SK-N-SH (cell line): Measurements from ENCODE around the gene NR2F1-AS1.

ENCODE experiments used
- EP300 ChIP-seq, 2 experiments: IDR thresholded peaks; 2 replicates each; pipeline versions ENCODE4 v1.4.0 to v1.6.1; 2012; ENCODE audit warnings: borderline replicate concordance in 1 of 2, low read depth in 1 of 2, low read length in 1 of 2
- EZH2phosphoT487 ChIP-seq: fragments of 200-600 bp; sonication (generic); IDR thresholded peaks from 2 replicates; pipeline ENCODE4 v1.6.1; 2017; ENCODE audit warnings: low read depth, mixed run types, mild to moderate bottlenecking, antibody characterized with exemption, moderate library complexity, borderline replicate concordance
- FOXM1 ChIP-seq: IDR thresholded peaks from 2 replicates; pipeline ENCODE4 v1.4.0; 2012; ENCODE audit warnings: low read depth, mild to moderate bottlenecking
- GABPA ChIP-seq: IDR thresholded peaks from 2 replicates; pipeline ENCODE4 v1.4.0; 2012; ENCODE audit warnings: low read depth, mild to moderate bottlenecking
- MXI1 ChIP-seq: IDR thresholded peaks from 2 replicates; pipeline ENCODE4 v1.6.1; 2012; ENCODE audit warnings: mild to moderate bottlenecking, low read depth, low read length, improper control_type of control experiment
- POLR2AphosphoS5 ChIP-seq: IDR thresholded peaks from 2 replicates; pipeline ENCODE4 v1.6.1; 2012; ENCODE audit warnings: low read depth, low read length
- RAD21 ChIP-seq: IDR thresholded peaks from 2 replicates; pipeline ENCODE4 v1.6.1; 2012; ENCODE audit warnings: mild to moderate bottlenecking, low read length
- SMC3 ChIP-seq: IDR thresholded peaks from 2 replicates; pipeline ENCODE4 v1.6.1; 2012; ENCODE audit warnings: low read depth, low read length, improper control_type of control experiment
- TF ChIP-seq, protein P1 (sequence below): fragments of 200-600 bp; sonication (generic); IDR thresholded peaks from 2 replicates; pipeline ENCODE4 v1.6.1; 2017; ENCODE audit warnings: antibody characterized with exemption, mild to moderate bottlenecking, moderate library complexity
- TF ChIP-seq, protein P2 (sequence below): IDR thresholded peaks from 2 replicates; pipeline ENCODE4; 2012

DNA sequence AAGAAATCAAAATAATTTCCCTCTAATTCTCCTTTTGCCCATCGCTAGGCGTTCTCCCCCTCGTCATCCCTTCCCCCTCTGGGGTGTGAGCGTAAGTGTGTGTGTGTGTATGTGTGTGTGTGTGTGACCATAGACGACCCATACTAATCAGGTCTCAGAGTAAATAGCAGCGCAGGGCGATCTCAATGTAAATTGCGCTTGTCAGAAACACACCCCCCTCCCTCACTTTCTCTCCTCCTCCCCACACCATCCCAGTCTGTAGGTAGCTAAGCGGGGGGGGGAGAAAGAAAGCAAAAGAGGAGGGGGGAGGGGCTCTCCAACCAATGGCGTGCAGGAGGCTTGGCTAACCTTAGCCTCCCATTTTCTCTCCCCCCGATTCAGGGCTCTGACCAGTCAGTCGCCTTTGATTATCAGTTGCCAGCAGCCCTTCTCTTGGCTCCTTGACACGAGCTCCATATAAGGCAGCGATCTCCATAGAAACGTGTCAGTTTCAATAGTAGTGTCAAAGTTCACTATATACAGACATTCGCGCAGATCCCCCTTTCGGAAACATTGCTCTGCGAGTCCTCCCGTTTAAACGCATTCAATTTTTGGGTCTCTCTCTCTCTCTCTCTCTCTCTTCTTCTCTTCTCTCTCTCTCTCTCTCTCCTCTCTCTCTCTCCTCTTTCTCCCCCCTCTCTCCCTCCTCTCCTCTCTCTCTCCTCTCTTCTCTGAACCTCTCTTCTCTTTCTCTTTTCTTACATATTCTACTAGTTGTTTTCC, 1.8 kb upstream of the NR2F1-AS1 start, which contains the start of gene NR2F1:
- peak; percentile 73 for TF ChIP-seq POLR2AphosphoS5
- TF ChIP-seq, protein P1, sequence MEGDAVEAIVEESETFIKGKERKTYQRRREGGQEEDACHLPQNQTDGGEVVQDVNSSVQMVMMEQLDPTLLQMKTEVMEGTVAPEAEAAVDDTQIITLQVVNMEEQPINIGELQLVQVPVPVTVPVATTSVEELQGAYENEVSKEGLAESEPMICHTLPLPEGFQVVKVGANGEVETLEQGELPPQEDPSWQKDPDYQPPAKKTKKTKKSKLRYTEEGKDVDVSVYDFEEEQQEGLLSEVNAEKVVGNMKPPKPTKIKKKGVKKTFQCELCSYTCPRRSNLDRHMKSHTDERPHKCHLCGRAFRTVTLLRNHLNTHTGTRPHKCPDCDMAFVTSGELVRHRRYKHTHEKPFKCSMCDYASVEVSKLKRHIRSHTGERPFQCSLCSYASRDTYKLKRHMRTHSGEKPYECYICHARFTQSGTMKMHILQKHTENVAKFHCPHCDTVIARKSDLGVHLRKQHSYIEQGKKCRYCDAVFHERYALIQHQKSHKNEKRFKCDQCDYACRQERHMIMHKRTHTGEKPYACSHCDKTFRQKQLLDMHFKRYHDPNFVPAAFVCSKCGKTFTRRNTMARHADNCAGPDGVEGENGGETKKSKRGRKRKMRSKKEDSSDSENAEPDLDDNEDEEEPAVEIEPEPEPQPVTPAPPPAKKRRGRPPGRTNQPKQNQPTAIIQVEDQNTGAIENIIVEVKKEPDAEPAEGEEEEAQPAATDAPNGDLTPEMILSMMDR = peak; percentile 27; the same call in 1 of the 2 replicates
- TF ChIP-seq RAD21 = no peak; the same call in 1 of the 2 replicates
- TF ChIP-seq, protein P2, sequence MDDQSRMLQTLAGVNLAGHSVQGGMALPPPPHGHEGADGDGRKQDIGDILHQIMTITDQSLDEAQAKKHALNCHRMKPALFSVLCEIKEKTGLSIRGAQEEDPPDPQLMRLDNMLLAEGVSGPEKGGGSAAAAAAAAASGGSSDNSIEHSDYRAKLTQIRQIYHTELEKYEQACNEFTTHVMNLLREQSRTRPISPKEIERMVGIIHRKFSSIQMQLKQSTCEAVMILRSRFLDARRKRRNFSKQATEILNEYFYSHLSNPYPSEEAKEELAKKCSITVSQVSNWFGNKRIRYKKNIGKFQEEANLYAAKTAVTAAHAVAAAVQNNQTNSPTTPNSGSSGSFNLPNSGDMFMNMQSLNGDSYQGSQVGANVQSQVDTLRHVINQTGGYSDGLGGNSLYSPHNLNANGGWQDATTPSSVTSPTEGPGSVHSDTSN = peak; percentile 64; the same call in 1 of the 2 replicates
- TF ChIP-seq EP300 (IDR thresholded peaks at IDR 0.05; ENCODE audit: borderline replicate concordance in 1 of 2, low read depth in 1 of 2, low read length in 1 of 2) = peak; percentile 49 to 66; a peak in 3 of 4 replicates
- no peak for TF ChIP-seq EZH2phosphoT487
- TF ChIP-seq GABPA = no peak
- peak; percentile 72; the same call in 1 of the 2 replicates for TF ChIP-seq MXI1
- 0 out of 2 replicates have a peak, but pooled peaks have one; percentile 19 for TF ChIP-seq SMC3
- 0 out of 2 replicates have a peak, but pooled peaks have one; percentile 21 for TF ChIP-seq FOXM1
